H7 (cell line): Measurements from ENCODE around the gene RBM20. TPM values are rescaled to one million over a fixed set of nuclear protein-coding genes. Genes with fewer than 3 reads are reported as not detected.
"Not testable (repeated sequence)": the region's sequence is repeated elsewhere in the genome, so short reads cannot be mapped to it uniquely, and the experiment has no call there.

Source experiments
- DNase-seq: peaks from one replicate; pipeline ENCODE4 v3.0.0; 2012
- H3K27me3 ChIP-seq: 2 replicates; pipeline ENCODE4 v1.6.0; 2011; ENCODE audit warnings: mild to moderate bottlenecking, low read length; ENCODE audit not compliant: control insufficient read depth, insufficient read depth
- H3K36me3 ChIP-seq: replicated peaks from 2 replicates; pipeline ENCODE4 v1.5.1; 2011; ENCODE audit warnings: low read length; ENCODE audit not compliant: control insufficient read depth, insufficient read depth
- H3K4me3 ChIP-seq: 2 replicates; pipeline ENCODE4 v1.5.1; 2011; ENCODE audit warnings: low read depth, mild to moderate bottlenecking, control low read depth, low read length, moderate library complexity; ENCODE audit not compliant: insufficient read depth
- total RNA-seq: library from RNA; depleted of rRNA; stranded (reverse); fragments of >200 nt; shearing (Covaris generic); gene quantifications from 2 replicates; pipeline ENCODE4 v1.2.3, GENCODE V29; 2014

RBM20 gene
- total RNA-seq, 1 experiment from 2014 or later: 0.52 TPM

DNA sequence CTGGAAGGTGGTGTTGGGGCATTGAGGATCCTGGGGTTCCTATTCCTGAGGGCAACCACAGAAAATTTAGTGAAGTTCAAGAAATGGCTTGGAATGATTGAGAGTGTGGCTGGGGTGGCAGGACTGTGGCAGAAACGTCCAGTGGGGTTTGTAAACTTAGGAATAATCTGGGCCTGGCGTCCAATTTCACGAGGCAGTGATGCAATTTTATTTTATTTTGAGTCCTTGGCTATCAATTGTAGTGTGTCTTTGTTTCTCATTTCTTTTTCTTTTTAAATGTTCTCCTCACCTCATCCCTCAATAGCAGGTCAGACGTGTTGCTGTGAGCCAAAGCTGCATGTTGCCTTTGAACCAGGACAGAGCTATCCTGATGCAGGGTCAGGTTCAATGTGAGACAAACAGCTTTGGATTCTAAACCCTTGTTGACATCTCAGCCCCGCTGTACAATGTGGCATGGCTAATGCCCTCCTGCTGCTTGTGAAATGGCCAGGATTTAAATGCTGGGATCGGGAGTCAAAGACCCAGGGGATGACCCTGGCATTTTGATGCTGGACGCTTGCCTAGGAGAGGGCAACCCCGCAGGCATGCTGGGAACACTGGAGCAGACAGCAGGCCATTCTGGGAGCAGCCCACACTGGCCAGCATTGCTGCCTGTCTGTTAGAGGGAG is 64.8 kb downstream of the RBM20 start:
- DNase-seq: no peak
- Histone ChIP-seq H3K4me3 (no peak overlapping the region), H3K36me3 (no peaks in the 10 kb centered on the region), H3K27me3 (no peaks in the 10 kb centered on the region)

DNA sequence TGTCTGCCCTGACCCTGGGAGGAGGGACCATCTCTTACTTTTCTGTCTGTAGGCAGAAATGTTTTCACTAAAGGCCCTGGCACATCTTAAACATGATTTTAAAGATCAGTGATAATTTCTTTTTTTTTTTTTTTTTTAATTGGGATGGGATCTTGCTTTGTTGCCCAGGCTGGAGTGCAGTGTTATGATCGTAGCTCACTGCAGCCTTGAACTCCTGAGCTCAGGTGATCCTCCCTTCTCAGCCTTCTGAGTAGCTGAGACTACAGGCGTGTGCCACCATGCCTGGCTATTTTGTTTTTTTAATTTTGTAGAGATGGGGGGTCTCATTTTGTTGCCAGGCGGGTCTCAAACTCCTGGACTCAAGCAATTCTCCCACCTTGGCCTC is 65.3 kb downstream of the RBM20 start:
- no peak overlapping the region for H3K4me3 ChIP-seq
- no peaks in the 10 kb centered on the region for H3K27me3 ChIP-seq
- no peak for DNase-seq
- no peaks in the 10 kb centered on the region for H3K36me3 ChIP-seq

DNA sequence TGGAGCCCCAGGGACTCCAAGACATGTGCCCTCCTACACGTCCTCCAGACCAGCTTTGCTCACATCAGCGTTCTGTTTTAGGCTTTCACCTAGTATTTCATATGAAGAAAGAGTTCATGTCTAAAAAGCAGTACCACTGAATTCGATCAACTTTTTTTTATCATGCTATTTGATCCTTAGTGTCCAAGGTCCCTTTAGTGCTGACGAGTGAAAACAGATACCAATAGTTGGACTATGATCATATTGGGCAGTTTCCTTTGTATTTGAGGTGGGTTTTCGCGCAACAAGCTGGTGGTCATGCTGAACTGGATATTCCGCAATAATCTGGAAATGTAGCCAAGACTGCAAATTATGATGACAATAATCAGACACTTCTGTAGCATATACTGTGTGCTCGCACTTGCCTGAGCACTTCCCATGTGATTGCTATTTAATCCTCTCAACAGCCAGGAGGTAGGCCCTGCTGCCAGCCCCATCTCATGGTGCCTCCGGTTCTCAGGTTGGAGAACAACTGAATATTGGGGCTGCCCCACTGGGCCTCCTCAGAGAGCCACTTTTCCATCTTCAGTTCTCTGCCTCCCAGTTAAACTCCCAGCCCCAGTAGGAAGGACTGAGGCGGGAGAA is 65.9 kb downstream of the RBM20 start:
- Histone ChIP-seq H3K4me3 (no peak overlapping the region), H3K27me3 (no peaks in the 10 kb centered on the region), H3K36me3 (no peaks in the 10 kb centered on the region)
- DNase-seq: no peak

DNA sequence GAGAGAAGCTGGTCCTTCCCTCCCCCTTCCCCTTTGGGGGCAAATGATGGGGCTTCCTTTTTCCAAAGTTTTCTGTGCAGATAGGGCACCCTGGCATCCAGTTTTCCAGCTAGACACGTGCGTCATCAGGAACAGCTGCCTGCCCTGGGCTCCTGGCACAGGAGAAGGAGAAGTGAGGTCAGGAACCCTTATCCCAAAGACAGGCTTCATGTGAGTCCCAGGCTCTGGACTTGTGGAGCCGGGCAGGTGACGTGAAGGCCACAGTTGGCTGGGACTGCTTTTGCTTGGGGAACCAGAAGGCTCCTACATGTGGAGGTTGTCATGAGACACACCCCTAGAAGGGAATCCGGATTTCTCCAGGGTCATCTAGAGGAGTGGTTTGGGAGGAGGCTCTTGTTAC is 66.5 kb downstream of the RBM20 start:
- Histone ChIP-seq H3K4me3 (no peak overlapping the region), H3K27me3 (no peaks in the 10 kb centered on the region)
- no peak for DNase-seq

DNA sequence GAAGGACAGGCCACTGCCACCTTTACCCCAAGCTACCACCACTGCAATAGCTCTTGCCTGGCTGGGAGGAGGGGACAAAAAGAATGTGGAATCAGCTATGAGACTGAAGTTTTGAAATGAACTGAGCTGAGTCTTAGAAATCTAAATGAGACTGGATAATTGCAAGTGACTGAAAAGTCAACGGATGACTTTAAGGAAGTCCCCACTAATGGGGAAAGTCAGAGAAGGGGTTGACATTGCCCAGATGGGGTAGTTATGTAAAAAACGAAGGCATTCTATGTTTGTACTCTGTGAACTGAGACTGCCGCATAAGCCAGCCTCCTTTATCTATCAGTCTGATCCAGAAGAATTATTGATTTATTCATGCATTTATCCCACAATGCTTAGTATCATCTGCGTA is 67.2 kb downstream of the RBM20 start:
- DNase-seq: no peak
- Histone ChIP-seq H3K4me3 (no peak overlapping the region), H3K27me3 (no peaks in the 10 kb centered on the region), H3K36me3 (no peaks in the 10 kb centered on the region)

More for the DNA sequence above, 66.5 kb downstream of the RBM20 start:
- no peaks in the 10 kb centered on the region for H3K36me3 ChIP-seq

DNA sequence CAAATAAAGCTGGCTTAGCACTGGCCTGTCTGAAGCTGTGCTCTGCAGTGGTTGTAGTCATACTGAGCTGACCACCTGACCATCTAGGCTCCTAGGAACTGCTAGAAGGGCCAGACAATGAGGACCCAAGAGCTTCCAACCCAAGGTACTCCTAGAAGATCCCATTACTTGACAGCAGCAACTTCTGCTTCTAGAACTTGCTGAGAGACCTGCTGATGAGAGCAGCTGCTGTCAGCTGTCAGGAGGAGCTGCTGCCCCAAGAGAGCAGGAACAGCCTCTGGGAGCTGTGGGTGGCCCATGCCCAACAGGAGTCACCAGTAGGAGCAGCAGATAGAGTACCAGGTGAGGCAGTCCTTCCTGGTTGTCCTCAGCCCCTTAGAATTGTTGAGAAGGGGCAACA is 70.2 kb downstream of the RBM20 start:
- H3K36me3 ChIP-seq: no peaks in the 10 kb centered on the region
- no peaks in the 10 kb centered on the region for H3K27me3 ChIP-seq
- DNase-seq: no peak

DNA sequence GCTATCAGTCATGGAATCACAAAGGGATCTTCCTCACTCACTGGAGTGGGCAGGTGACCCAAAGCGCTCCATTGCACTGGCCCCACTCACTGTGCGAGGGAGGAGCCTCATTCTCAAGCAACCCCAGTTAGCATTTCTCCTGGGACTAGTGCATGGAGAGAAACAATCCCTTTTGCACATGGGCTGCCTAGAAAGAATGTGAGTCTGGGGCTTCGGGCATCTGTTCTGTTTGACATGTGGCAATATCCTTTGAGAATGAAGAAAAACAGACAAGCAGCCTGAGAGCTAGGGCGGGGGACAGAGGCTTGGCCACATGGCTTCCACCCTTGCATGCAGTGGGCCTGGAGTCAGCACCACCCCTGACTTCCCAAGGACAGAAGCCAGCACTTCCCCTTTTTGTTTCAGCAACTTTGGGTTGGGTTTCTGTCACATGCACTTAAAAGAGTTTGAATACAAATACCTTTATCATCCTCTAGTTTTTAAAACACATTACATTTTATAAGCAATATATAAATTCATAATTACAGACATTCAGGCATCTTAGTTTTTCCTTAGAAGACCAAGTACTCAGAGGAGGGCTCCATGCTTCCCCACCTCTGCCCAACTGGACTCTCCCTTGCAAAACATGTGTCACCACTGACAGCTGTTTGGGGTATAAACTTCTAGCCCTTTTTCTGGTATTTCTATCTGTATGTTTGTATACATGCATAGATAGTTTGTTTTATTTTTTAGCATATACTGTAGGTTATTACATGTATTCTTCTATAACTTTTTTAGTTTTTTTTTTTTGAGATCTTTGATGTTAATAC is 73.8 kb downstream of the RBM20 start:
- H3K4me3 ChIP-seq: no peak overlapping the region
- H3K36me3 ChIP-seq: no peaks in the 10 kb centered on the region
- H3K27me3 ChIP-seq: no peaks in the 10 kb centered on the region
- DNase-seq: no peak

More for the DNA sequence above, 70.2 kb downstream of the RBM20 start:
- no peak overlapping the region for H3K4me3 ChIP-seq

DNA sequence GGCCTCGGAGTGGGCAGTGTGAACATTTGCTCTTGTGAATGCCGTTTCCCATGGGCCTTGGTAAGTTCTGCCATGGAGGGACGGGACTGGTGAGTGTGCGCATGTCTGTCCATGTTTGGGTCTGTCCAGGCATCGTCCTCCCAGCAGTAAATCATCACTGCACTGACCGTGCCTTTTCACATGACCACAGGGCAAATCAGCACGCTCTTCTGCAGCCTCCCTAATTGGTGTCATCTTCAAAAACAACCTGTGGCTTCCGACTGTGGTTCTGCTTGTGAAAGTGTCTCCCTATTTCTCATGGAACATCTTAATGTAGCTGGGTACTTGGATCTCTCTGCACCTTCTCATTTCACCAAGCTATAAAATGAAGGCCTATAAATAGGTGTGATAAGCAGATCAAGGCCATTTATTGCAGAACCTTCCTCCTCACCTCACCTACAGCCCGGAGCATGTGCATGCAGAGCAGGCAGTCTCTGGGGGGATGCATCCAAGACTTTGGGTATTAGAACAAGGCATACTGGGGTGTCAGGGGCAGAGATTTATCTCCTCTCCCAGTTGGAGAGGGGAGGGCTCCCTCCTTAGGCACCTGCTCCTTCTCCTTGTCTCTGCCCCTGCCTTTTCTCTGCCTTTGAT is 77.4 kb downstream of the RBM20 start:
- Histone ChIP-seq H3K36me3 (no peaks in the 10 kb centered on the region), H3K4me3 (no peak overlapping the region), H3K27me3 (no peaks in the 10 kb centered on the region)
- no peak for DNase-seq

DNA sequence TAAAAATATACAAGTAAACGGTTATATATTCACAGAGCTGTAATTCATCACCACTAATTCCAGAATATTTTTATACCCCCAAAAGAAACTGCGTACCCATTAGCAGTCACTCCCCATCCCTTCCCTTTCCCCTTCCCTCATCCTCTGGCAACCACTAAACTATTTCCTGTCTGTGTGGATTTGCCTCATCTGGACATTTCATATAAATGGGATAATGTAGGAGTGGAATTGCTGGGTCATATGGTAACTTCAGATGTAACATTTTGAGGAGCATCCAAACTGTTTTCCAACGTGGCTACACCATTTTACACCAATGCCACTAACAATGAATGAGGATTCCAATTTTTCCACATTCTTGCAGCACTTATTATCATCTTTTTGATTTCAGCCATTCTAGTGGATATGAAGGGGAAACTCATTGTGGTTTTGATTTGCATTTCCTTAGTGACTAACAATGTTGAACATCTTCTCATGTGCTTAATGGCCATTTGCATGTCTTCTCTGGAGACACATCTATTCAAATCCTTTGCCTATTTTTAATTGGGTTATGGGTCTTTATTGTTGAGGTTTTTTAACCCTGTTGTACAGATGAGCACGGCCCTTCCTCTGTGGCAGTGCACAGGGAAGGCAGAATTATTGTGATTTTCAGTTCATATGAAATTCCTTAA is 79.2 kb downstream of the RBM20 start:
- H3K4me3 ChIP-seq: no peak overlapping the region
- DNase-seq: no peak
- no peaks in the 10 kb centered on the region for H3K36me3 ChIP-seq
- H3K27me3 ChIP-seq: no peaks in the 10 kb centered on the region

DNA sequence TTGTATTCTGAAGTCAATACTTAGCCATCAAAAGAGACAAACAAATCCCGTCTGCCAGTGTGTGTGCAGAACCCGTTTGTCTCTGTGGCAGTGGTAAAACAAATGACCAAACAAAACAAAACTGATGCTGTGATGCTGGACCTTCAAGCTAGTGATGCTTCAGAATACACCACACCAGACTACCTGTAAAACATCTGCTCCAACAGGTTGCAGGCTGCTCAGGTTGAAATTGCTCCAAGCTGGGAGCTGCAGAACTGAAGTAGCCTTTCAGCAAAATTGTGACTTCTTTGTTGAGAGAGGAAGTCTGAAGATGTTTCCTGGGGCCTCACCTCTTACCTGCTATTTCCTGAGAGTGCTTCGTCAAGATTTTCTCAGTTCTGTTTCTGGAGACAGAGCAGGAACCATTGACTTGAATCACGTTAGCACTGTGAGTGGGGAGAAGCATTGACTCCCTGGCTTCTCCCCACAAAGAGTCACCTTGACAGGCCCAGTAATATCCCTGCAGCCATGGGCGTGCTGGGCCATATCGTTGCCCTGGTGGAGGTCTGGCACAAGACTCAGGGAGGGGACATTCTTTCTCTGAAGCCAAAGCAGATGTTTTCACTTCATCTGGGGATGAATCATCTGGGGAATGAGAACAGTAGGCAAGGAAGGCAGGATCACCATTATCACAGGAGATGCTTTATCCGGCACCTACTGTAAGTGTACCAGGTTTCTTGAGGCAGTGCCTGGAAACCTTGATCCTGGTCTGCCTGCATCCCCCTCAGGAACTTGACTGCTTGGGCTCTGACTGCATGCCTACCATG is 80.2 kb downstream of the RBM20 start:
- no peak for DNase-seq
- H3K27me3 ChIP-seq: no peaks in the 10 kb centered on the region
- H3K4me3 ChIP-seq: no peak overlapping the region
- no peaks in the 10 kb centered on the region for H3K36me3 ChIP-seq

DNA sequence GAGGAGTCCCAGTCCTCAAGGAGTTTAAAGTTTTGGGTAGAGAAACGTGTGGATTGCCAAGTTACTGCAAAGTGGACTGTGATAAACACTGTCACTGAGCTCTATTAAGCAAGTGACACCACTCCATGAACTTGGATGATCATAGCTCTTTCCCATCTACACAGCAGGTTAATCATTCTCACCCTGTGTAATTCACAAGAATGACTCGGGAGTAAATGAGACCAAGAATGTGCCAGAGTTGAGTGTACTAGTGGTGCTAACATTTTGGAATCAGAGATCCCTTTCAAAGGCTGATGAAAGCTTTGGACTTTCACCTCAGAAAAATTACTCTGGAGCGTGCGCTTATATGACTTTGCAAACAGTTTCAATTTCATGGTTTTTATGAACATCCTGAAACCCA is 80.8 kb downstream of the RBM20 start:
- Histone ChIP-seq H3K4me3 (no peak overlapping the region), H3K27me3 (no peaks in the 10 kb centered on the region), H3K36me3 (no peaks in the 10 kb centered on the region)
- DNase-seq: no peak

DNA sequence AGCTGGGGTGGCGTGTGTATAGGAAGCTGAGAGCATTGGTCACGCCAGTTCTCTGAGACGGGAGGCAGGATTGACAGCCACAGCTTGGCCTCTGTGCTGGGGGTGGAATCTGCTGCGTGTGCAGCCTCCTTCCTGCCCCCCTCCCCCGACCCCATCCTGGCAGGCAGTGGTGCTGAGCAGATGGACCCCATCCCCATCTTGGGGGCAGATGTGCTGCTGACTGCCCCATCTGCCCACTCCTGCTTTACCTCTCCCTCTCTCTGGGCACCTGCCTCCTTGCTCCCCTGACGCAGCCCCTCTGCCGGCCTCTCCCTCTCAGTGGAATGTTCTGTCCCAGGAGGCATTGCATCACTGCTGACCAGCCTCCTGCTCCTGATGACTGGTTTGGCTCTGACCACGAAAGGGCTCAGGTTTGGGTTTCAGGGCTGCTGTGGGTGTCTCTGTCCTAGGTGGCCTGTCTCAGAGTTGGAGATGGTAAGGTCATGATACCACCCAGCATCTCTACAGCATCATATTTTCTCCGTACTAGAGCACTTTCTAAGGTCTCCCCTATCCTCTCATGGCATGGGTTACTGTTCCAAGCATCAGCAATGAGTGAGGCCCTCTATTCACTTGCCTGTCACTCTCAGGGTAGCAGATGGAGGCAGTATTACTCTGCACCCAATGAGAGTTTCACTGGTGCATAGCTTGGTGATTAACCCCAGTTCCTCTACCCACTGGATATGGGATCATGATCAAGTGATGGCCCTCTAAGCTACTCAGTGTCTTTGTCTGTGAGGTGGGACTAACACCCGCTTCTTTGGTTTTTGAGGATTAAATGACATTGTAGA is 81.9 kb downstream of the RBM20 start:
- DNase-seq: no peak
- H3K36me3 ChIP-seq: no peaks in the 10 kb centered on the region
- no peaks in the 10 kb centered on the region for H3K27me3 ChIP-seq
- no peak overlapping the region for H3K4me3 ChIP-seq

DNA sequence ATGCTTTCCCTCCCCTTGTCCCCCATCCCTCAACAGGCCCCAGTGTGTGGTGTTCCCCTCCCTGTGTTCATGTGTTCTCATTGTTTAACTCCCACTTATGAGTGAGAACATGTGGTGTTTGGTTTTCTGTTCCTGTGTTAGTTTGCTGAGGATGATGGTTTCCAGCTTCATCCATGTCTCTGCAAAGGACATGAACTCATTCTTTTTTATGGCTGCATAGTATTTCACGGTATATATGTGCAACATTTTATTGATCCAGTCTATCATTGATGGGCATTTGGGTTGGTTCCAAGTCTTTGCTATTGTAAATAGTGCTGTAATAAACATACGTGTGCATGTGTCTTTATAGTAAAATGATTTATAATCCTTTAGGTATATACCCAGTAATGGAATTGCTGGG is 83.6 kb downstream of the RBM20 start:
- not testable (repeated sequence) for H3K27me3 ChIP-seq, H3K36me3 ChIP-seq, H3K4me3 ChIP-seq, DNase-seq
